Activated B cell treated with CpG ODN at 0.5 μM for 24 hours (primary cell): Measurements from ENCODE around the gene SLC48A1. TPM values are rescaled to one million over a fixed set of nuclear protein-coding genes. Genes with fewer than 3 reads are reported as not detected.

Experiments used
- ATAC-seq: fragments of 200-7000 bp; cut with Tn5 transposase; one replicate; pipeline ENCODE4 v1.10.0; 2021; ENCODE audit warnings: low read depth, mild to moderate bottlenecking, moderate library complexity
- CTCF ChIA-PET: fragments of 350-600 bp; sonication (Branson Sonifier 250); formaldehyde crosslinking; loops from one replicate; lab custom pipeline; 2021; ENCODE audit warnings: antibody characterized with exemption; lab: Charles Lee
- POLR2A ChIA-PET: fragments of 350-600 bp; sonication (Branson Sonifier 250); formaldehyde crosslinking; loops from one replicate; lab custom pipeline; 2021; ENCODE audit warnings: antibody characterized with exemption; lab: Charles Lee
- DNase-seq: peaks from one replicate; pipeline ENCODE4 v3.0.0; 2022
- H3K27ac Mint-ChIP-seq: one replicate; pipeline ENCODE4 v1.8.0; 2020; ENCODE audit warnings: mixed read lengths
- H3K27me3 Mint-ChIP-seq: one replicate; pipeline ENCODE4 v1.8.0; 2021; ENCODE audit warnings: mixed read lengths
- H3K36me3 Mint-ChIP-seq: one replicate; pipeline ENCODE4 v1.8.0; 2021; ENCODE audit warnings: low read depth, mixed read lengths
- H3K4me1 Mint-ChIP-seq: one replicate; pipeline ENCODE4 v1.8.0; 2021; ENCODE audit warnings: mixed read lengths
- H3K4me3 Mint-ChIP-seq: one replicate; pipeline ENCODE4 v1.8.0; 2020; ENCODE audit warnings: mild to moderate bottlenecking, mixed read lengths
- H3K9me3 Mint-ChIP-seq: one replicate; pipeline ENCODE4 v1.8.0; 2020; ENCODE audit warnings: mixed read lengths
- CTCF ChIP-seq: fragments of 200-600 bp; IDR thresholded peaks from one replicate; pipeline ENCODE4 v1.8.0; 2022; ENCODE audit warnings: antibody characterized with exemption, mild to moderate bottlenecking
- intact Hi-C: fragments of 100-400 bp; cut with micrococcal nuclease; formaldehyde crosslinking; loops from one replicate; pipeline ENCODE4 v1.15.1; 2024
- total RNA-seq: library from RNA; stranded (reverse); gene quantifications from 2 replicates; pipeline ENCODE4 v1.2.3, GENCODE V29; 2022

SLC48A1 gene
- total RNA-seq, 1 donor from 2014 or later = 12.8 TPM

- DNase-seq (no peak), ATAC-seq (no peak)
- Mint-ChIP-seq H3K36me3 (peaks cover under 1% of the 10 kb centered on the region), H3K27me3 (no peaks in the 10 kb centered on the region), H3K4me1 (peaks cover 39% of the 10 kb centered on the region), H3K9me3 (no peaks in the 10 kb centered on the region), H3K4me3 (no peak overlapping the region), H3K27ac (no peak overlapping the region)
- POLR2A ChIA-PET = interaction anchor here (1.9 kb wide), 1 partner anchor 12 kb away, joined by 16 read pairs; no protein-coding TSS in a partner anchor
- intact Hi-C loops = no loop called here
- TF ChIP-seq CTCF = no peak
- CTCF ChIA-PET = interaction anchor here (0.8 kb wide), 1 partner anchor 28 kb away, joined by 3 read pairs; no protein-coding TSS in a partner anchor
Measured at GRCh38 chr12:47825173-47825639, 52.2 kb downstream of the SLC48A1 start.

- H3K9me3 Mint-ChIP-seq = no peaks in the 10 kb centered on the region
Measured at GRCh38 chr12:47828008-47828975, 55.3 kb downstream of the SLC48A1 start.

DNA sequence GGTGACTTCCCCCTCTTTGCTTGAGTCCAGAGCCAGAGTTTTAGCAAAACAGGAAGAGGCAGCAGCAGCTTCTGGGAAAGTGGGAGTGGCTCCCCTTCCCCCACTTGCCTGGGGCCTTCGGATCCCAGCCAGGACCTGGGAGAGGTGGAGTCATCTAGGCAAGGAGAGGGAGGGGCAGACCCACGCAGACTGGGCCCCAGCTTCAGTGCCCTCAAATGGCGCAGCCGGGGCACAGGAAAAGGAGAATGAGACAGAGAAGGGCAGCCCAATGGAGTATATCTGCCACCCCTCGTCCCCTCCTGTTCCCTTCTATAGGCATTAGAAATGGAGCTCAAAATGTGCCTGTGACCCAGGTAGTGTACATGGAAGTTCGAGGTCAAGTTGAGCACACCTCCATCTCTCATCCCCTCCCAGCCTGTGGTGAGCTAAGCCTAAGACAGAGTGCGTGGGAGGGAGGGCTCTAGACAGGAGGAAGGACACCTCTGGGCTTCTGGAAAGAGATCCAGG is 56.0 kb downstream of the SLC48A1 start:
- Mint-ChIP-seq H3K27me3 (no peaks in the 10 kb centered on the region), H3K36me3 (no peaks in the 10 kb centered on the region), H3K4me3 (no peak overlapping the region), H3K4me1 (peaks cover 54% of the 10 kb centered on the region), H3K9me3 (no peaks in the 10 kb centered on the region), H3K27ac (no peak overlapping the region)
- TF ChIP-seq CTCF = no peak
- ChIA-PET CTCF (interaction anchor here (0.8 to 2.9 kb wide), 3 partner anchors 9 to 32 kb away, joined by 3 to 21 read pairs (median 4); no protein-coding TSS in a partner anchor), POLR2A (interaction anchor here (0.9 to 15.3 kb wide), 3 partner anchors 8 to 123 kb away, joined by 4 to 573 read pairs (median 4); partner anchors contain the start of genes HDAC7 and RPAP3)
- DNase-seq (no peak), ATAC-seq (no peak)
- intact Hi-C loops = no loop called here

More at GRCh38 chr12:47828008-47828975, 55.3 kb downstream of the SLC48A1 start:
- ATAC-seq (no peak), DNase-seq (no peak)
- Mint-ChIP-seq H3K27ac (no peak overlapping the region), H3K27me3 (no peaks in the 10 kb centered on the region), H3K4me3 (no peak overlapping the region), H3K4me1 (peaks cover 49% of the 10 kb centered on the region), H3K36me3 (no peaks in the 10 kb centered on the region)
- intact Hi-C loops = no loop called here
- ChIA-PET CTCF (interaction anchor here (0.8 to 2.9 kb wide), 5 partner anchors 10 to 31 kb away, joined by 3 to 21 read pairs (median 4); no protein-coding TSS in a partner anchor), POLR2A (interaction anchor here (0.6 to 15.3 kb wide), 4 partner anchors 9 to 122 kb away, joined by 4 to 573 read pairs (median 4); partner anchors contain the start of genes HDAC7 and RPAP3)
- no peak for TF ChIP-seq CTCF

GRCh38 chr12:47829584-47829983 is 56.5 kb downstream of the SLC48A1 start:
- no peak overlapping the region for H3K27ac Mint-ChIP-seq
- POLR2A ChIA-PET = interaction anchor here (0.9 to 15.3 kb wide), 2 partner anchors 16 to 123 kb away, joined by 4 to 573 read pairs; partner anchors contain the start of genes HDAC7 and RPAP3

More at GRCh38 chr12:47829584-47829983, 56.5 kb downstream of the SLC48A1 start:
- no peak for TF ChIP-seq CTCF
- ATAC-seq (no peak), DNase-seq (no peak)
- Mint-ChIP-seq H3K27me3 (no peaks in the 10 kb centered on the region), H3K36me3 (no peaks in the 10 kb centered on the region), H3K9me3 (no peaks in the 10 kb centered on the region), H3K4me1 (peaks cover 54% of the 10 kb centered on the region), H3K4me3 (no peak overlapping the region)
- intact Hi-C loops = no loop called here
- CTCF ChIA-PET = interaction anchor here (5.4 kb wide), 1 partner anchor 11 kb away, joined by 27 read pairs; the partner anchor contains the start of gene HDAC7

Other genes starting within 250 kb of the SLC48A1 start
- gene RPAP3, start 67.2 kb upstream of the SLC48A1 start, total RNA-seq = 58.4 and 60.5 TPM in 2 replicates
- 0.24 and 0.37 TPM in 2 replicates for gene ENDOU, start 47.7 kb upstream of the SLC48A1 start, total RNA-seq
- gene RAPGEF3, start 14.4 kb upstream of the SLC48A1 start, total RNA-seq = 2.7 and 5.0 TPM in 2 replicates
- gene HDAC7, start 46.7 kb downstream of the SLC48A1 start, total RNA-seq = 103 and 126 TPM in 2 replicates
- 0.64 and 0.86 TPM in 2 replicates for gene VDR, start 131.8 kb downstream of the SLC48A1 start, total RNA-seq
- gene TMEM106C, start 190.4 kb downstream of the SLC48A1 start, total RNA-seq = 24.5 and 31.3 TPM in 2 replicates
- gene COL2A1, start 231.2 kb downstream of the SLC48A1 start, total RNA-seq = not detected in 2 replicates